Effector CD4-positive, alpha-beta T cell (primary cell): Measurements from ENCODE around the gene SLC25A2.

Source experiments
- DNase-seq: peaks from one replicate; pipeline ENCODE4 v3.0.0-alpha.2; 2020

SLC25A2 gene

DNA sequence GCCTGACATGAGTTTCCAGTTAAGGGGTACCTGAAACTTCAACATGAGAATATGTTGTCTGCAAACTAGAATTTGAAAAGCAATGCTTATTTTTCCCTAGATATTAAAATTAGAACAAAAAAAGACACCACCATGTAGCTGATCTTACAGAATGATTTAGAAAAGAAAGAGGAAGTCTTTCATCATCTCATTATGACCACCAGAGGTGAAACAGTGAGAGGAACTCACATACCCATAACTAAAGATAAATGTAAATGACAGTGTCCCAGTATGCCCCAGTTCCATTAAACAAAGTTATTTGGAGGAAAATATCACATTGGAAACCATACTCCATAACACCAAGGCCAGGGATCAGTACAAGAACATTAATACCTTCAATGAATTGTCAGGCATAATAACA, 9.9 kb upstream of the SLC25A2 start:
- no peak for DNase-seq

DNA sequence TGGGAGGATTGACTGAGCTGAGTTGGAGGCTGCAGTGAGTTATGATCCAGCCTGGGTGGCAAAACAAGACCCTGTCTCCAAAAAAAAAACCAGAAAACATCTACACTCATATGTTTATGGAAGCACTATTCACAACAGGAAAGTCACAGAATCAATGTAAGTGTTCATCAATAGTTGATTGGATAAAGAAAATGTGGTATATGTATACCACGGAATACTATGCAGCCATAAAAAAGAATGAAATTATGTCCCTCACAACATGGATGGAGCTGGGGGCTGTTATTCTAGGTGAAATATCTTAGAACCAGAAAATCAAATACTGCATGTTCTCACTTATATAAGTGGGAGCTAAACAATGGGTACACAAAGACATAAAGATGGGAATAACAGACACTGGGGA, 2.8 kb upstream of the SLC25A2 start:
- DNase-seq: no peak

DNA sequence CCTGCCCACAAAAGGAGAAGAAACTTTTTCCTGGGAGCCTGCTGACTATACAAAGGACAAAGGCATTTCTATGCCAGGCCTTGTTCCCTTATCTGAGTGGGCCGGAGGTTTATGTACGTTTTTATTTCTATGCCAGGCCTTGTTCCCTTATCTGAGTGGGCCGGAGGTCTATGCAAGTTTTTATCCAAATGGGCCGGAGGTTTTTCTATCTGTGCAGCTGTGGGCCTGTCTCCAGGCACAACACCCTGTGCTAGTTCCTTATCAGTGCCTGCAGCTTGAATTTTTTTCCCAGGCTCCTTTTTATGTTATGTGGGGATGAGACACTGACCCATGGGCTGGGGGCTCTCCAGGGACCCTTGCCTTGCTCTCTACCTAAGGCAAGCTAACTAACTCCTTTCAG, 5.5 kb downstream of the SLC25A2 start:
- DNase-seq: no peak

DNA sequence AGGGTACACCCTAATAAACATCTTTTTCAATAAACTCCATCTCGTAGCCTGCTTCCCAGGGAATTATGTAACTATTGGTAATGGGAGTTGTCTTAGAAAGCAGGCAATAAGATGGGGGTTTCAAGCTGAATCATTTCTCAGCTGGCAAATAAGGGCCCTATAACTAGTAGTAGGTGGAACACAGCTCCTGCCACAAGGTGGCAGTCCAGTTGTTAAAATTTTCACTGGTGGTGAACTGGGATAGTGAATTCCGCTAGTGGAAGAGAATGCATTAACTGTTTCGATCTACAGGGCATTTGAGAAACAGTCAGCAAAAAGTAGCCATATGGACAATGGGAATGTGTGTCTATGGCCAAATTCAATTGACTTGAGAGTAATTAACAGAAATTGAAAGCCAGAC, 30.9 kb downstream of the SLC25A2 start:
- DNase-seq: no peak

DNA sequence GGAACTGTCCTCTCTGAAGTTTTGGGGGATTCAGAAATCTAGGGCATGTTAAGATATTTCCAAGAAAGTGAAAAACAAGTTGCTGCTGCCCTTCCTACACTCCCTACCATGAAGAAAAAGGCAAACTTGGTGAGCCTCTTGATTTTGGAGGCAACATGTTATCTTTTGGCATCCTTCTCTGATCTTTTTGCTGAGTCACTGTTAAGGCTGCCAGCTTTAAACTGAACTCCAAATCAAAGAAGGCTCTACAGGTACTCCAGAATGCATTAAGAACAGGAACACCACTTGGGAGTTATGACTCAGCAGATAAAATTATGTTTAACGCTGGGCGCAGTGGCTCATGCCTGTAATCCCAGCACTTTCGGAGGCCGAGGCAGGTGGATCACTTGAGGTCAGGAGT, 34.7 kb downstream of the SLC25A2 start:
- DNase-seq: no peak

DNA sequence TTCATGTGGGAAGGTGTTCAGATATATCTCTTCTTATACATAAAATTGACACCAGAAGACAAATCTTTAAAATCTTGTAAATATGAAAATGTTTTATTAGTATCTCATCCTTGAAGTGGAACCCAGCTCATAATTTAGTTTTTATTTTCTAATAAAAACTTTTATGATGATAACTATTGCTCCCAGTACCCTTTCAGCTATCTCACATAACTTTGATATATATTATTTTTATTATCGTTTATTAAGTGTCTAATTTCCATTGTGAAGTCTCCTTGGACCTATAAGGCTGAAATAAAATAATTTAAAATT, 42.7 kb downstream of the SLC25A2 start:
- no peak for DNase-seq

DNA sequence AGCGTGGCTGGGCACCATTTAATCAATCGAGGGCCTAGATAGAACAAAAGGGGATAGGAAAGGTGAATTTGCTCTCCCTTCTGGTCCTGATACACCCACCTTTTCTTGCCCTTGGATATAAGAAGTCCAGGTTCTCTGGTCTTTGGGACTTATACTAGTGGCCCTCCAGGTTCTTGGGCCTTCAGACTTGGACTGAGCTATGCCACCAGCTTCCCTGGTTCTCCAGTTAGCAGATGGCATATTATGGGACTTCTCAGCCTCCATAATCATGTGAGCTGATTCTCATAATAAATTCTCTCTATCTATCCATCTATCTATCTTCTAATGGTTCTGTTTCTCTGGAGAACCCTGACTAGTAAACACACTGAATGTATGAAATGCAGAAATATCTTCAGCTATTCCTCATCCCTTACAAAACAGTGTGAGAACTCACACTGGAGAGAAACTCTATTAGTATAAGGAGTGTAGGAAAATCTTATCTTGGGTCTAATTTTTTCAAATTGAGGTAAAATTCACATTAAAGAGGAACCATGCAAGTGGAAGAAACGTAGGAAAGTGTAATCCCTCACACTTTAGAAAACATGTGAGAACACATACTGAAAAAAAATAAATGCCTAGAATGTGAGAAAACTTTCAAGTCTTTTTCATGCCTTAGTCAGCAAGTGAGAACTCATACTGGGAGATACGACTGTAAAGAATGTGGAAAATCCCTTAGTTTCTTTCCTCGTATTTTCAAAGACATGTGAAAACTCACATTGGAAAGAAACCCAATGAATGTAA, 43.2 kb downstream of the SLC25A2 start:
- DNase-seq: no peak

DNA sequence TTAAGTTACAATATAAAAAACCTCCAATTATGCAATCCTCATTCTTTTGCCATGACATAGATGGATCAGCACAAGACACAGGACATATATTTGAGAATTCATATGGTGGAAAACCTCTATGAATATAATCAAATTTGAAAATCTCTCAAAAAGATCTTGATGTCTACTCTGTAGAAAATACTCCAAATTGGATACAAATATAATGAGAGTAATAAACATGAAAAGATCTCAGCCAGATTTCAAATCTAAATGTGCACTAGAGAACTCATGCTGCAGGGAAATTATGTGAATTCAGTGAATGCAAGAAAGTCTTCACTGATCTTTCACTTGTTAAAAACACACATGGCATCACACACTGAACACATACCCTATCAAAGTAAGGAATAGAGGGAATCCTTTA, 44.9 kb downstream of the SLC25A2 start:
- DNase-seq: no peak

DNA sequence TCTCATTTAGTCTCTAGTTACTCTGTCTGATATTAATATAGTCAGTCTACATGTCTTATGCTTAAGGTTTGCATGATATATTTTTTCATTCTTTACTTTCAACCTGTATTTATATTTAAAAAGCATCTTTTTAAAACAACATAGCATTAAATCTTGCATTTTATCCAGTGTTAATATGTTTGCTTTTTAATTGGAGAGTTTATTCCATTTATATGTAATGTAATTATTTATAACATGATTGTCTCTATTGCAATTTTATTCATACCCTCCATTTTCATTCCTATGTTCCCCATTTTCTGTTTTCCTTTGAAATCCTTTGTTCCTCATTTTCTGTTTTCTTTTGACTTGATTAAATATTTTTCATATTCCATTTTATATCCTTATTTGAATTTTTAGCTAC, 45.4 kb downstream of the SLC25A2 start:
- DNase-seq: no peak
